Duodenal mucosa (tissue), 2 donors: ENCODE results near the gene DPP8.

Experiments
- H3K27ac ChIP-seq: one replicate; pipeline ENCODE4 v1.7.0; 2013; ENCODE audit warnings: low read depth, low read length
- H3K27me3 ChIP-seq, 2 donors: one replicate each; pipeline ENCODE4 v1.7.0; 2013; ENCODE audit warnings: low read length in 2 of 2, control low read depth in 1 of 2; ENCODE audit not compliant: insufficient read depth in 2 of 2, control insufficient read depth in 1 of 2
- H3K36me3 ChIP-seq, 2 donors: one replicate each; pipeline ENCODE4 v1.7.0; 2013; ENCODE audit warnings: low read length in 2 of 2, control low read depth in 1 of 2; ENCODE audit not compliant: insufficient read depth in 2 of 2, control insufficient read depth in 1 of 2
- H3K4me1 ChIP-seq, 2 donors: one replicate each; pipeline ENCODE4 v1.7.0; 2013; ENCODE audit warnings: low read length in 2 of 2, control low read depth in 1 of 2; ENCODE audit not compliant: insufficient read depth in 2 of 2, control insufficient read depth in 1 of 2
- H3K4me3 ChIP-seq, 2 donors: one replicate each; pipeline ENCODE4 v1.7.0; 2013; ENCODE audit warnings: low read length in 2 of 2, low read depth in 1 of 2
- H3K9ac ChIP-seq, 2 donors: one replicate each; pipeline ENCODE4 v1.7.0; 2013; ENCODE audit warnings: low read length in 2 of 2, low read depth in 1 of 2
- H3K9me3 ChIP-seq, 2 donors: one replicate each; pipeline ENCODE4 v1.7.0; 2013; ENCODE audit warnings: low read length in 2 of 2, control low read depth in 1 of 2; ENCODE audit not compliant: control insufficient read depth in 1 of 2

DPP8 gene

DNA sequence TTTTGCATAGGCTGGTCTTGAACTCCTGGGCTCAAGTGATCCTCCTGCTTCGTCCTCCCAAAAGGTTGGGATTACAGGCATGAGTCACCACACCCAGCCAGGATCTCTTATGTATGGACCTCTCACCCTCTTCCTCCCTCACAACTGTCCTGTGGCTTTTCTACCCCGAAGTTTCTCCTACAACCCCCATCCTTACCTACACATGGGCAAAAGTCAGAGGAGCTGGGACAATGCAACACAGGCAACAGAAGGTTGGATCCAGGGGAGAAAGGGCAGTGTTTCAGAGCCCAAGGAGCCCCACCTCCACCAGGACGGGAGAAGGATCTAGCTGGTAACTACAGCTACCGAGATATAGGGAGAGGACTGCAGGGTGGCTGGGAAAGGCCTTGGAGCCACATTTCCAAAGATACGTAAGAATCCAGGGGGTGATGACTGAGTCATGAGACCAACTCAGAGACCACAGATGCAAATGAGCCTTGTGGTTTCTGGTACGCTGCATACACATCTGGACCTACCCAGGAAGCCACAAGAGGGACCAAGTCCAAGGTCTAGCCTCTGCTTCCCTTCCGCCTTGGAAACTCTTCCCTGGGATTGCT lies 108.4 kb downstream of the DPP8 start:
- Histone ChIP-seq H3K27ac (no peak overlapping the region), H3K36me3 (no peaks in the 10 kb centered on the region)

GRCh38 chr15:65408324-65409035 lies 109.0 kb downstream of the DPP8 start:
- H3K4me3 ChIP-seq, result no peak overlapping the region
- no peaks in the 10 kb centered on the region for H3K9me3 ChIP-seq
- no peaks in the 10 kb centered on the region for H3K36me3 ChIP-seq
- H3K4me1 ChIP-seq, result no peaks in the 10 kb centered on the region
- H3K27ac ChIP-seq, result no peak overlapping the region
- H3K9ac ChIP-seq, result no peak overlapping the region
- H3K27me3 ChIP-seq, result peaks cover 0 to 9% of the 10 kb centered on the region in 2 donors

More for the DNA sequence above, 108.4 kb downstream of the DPP8 start:
- no peaks in the 10 kb centered on the region for H3K9me3 ChIP-seq
- H3K9ac ChIP-seq, result no peak overlapping the region
- no peak overlapping the region for H3K4me3 ChIP-seq
- no peaks in the 10 kb centered on the region for H3K4me1 ChIP-seq
- H3K27me3 ChIP-seq, result peaks cover 0 to 7% of the 10 kb centered on the region in 2 donors

- Histone ChIP-seq H3K27ac (no peak overlapping the region), H3K9me3 (no peaks in the 10 kb centered on the region), H3K9ac (no peak overlapping the region), H3K4me3 (no peak overlapping the region), H3K4me1 (no peaks in the 10 kb centered on the region), H3K27me3 (peaks cover 0 to 9% of the 10 kb centered on the region in 2 donors), H3K36me3 (no peaks in the 10 kb centered on the region)
Measured at GRCh38 chr15:65406424-65407000, 111.0 kb downstream of the DPP8 start.

DNA sequence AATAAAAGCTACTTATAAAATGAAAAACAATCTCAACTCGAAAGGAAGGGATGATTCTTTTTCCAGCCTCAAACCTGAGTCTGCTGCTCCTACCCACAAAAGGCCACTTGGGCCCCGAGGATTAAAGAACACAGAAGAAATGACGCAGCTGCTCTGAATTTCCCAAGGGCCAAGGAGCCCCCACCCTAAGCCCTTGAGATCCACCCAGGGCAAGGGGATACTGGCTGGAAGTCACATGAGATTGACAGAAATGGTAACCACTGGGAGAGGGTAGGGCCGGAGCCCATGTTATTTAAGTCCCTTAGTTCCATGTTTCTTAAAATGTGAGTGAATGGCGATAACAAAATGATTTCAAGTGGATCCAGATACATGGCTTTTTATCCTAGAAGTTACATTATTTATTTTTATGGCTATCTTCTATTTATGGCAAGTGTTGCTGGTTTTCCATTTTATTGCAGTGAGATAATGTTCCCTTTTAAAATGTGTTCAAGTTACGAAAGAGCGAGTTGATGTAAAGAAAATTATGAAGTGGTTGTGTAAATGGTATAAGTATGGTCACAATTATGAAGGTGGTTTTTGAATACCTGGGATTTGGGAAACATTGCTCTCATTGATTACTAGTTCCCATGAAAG lies 111.6 kb downstream of the DPP8 start:
- no peaks in the 10 kb centered on the region for H3K4me1 ChIP-seq
- no peak overlapping the region for H3K4me3 ChIP-seq
- peaks cover 0 to 9% of the 10 kb centered on the region in 2 donors for H3K27me3 ChIP-seq
- no peak overlapping the region for H3K9ac ChIP-seq
- no peaks in the 10 kb centered on the region for H3K36me3 ChIP-seq
- no peaks in the 10 kb centered on the region for H3K9me3 ChIP-seq
- no peak overlapping the region for H3K27ac ChIP-seq

DNA sequence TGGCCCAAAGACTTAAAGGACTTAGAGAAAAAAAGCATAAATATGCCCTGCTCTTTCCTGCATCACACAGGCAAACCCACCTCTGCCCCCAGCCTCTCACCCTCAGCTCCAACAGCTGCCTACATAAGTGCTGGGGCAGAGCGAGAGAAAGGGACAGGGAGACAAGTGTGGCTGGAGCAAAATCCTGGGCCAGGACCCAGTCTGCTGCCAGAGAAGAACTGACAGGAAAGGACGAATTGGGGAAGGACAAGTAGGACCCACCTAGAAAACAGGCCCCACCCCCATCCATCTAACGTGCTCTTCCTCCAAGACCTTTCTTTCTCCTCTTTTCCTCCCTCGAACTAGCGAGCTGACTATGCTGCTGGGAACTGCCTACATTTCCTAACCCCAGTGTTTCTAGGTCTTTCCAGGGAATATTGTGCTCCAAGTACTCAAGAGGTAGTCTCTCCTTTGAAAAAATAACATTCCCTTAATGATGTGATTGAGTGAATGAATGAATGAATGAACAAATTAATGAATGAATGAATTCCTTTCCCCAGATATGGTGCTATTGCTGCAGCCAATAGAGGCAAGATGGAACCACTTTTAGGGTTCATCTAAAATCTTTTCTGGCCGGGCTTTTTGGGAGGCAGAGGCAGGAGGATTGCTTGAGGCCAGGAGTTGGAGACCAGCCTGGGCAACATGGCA lies 113.2 kb downstream of the DPP8 start:
- Histone ChIP-seq H3K27ac (no peak overlapping the region), H3K9me3 (no peaks in the 10 kb centered on the region), H3K4me3 (no peak overlapping the region), H3K36me3 (no peaks in the 10 kb centered on the region), H3K27me3 (peaks cover 0 to 9% of the 10 kb centered on the region in 2 donors), H3K4me1 (no peaks in the 10 kb centered on the region), H3K9ac (no peak overlapping the region)

DNA sequence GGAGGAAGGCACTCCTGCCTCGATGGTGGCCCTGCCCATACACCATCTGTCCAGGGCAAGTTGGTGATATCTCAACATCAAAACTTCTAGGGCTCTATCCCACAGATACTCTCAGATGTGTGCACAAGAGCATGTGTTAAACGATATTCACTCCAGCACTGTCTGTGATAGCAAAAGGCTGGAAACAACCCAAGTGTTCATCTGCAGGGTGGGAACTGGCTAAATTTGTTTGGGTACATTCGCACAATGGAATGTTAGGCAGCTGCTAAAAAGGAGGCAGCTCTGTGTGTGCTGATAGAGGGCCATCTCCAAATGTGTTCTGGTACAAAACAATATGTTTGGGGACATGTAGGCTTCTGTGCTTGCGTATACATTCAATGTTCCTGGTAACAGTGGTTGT lies 114.5 kb downstream of the DPP8 start:
- H3K36me3 ChIP-seq, result no peaks in the 10 kb centered on the region
- H3K27me3 ChIP-seq, result peaks cover 0 to 5% of the 10 kb centered on the region in 2 donors
- no peak overlapping the region for H3K9ac ChIP-seq
- no peak overlapping the region for H3K27ac ChIP-seq
- H3K9me3 ChIP-seq, result no peaks in the 10 kb centered on the region
- H3K4me1 ChIP-seq, result no peaks in the 10 kb centered on the region
- no peak overlapping the region for H3K4me3 ChIP-seq

DNA sequence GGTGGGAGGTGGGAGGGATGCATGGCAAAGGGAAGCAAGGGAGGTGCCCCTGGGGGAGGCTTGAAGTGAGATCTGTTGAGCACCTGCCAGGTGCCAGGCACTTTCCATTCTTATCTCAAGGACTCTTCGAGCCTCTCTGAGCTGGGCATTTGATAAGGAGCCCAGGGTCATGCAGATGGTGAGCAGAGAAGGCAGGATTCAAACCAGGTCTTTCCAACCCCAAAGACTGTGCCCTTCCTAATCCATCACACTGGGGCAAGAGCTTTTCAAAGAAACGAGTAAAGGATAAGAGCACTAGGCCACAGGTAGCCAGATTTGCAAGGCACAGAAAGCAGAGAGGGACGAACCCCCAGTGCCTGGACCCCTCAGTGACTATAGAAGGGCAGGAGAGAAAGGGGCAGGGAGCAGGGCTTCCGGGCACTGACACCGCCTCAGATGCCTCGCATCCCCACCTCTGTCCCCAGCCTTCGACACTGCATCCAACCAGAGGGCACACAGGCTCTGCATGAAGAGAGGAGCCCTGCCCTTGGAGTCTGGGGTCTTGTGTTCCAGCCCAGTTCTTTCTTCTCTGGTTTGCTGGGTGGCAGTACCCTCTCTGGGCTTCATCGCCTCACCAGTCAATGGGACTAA lies 115.8 kb downstream of the DPP8 start:
- peaks cover 6 to 13% of the 10 kb centered on the region in 2 donors for H3K27me3 ChIP-seq
- no peak overlapping the region for H3K4me3 ChIP-seq
- H3K36me3 ChIP-seq, result no peaks in the 10 kb centered on the region
- H3K4me1 ChIP-seq, result no peaks in the 10 kb centered on the region
- H3K9me3 ChIP-seq, result no peaks in the 10 kb centered on the region
- H3K27ac ChIP-seq, result no peak overlapping the region
- H3K9ac ChIP-seq, result no peak overlapping the region

DNA sequence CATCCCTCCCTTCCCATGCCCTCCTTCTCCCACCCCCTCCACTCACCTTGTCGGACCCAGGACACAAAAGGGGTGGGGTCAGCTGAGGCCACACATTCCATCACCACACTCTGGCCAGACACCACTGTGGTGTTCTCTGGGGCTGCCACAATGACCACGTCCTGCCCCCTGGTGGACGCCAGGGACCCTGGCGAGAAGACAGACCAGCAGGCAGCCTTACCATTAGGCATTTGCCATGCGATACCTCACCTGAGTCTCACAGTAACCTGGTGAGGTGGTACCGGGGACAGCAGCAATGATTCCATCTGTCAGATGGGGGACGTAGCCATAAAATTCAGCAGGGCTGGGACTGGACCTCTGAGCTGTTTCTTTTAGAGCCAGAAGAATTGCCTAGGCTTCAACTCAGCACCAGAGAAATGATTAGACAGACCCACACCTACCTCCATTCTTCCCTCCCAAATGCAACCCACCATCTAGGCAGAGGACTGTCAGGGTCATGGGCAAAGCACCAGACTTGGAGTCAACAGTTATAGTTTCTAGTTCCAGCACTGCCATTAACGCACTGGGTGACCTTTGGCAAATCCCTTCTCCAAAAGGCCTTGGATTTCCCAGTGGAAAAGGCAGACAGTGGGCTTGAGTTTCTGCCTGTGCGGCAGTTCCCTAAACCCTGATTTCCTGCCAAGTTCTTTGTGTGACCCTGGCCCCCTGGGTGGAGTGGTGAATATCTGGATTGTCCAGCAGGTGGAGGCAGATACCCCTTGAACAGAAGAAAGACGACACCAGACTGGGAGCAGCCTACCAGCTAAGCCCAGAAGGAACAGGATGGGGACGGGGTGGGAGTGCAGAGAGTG lies 116.5 kb downstream of the DPP8 start:
- no peak overlapping the region for H3K27ac ChIP-seq
- no peaks in the 10 kb centered on the region for H3K36me3 ChIP-seq
- H3K4me3 ChIP-seq, result no peak overlapping the region
- H3K4me1 ChIP-seq, result no peaks in the 10 kb centered on the region
- peaks cover 12 to 18% of the 10 kb centered on the region in 2 donors for H3K27me3 ChIP-seq
- H3K9ac ChIP-seq, result no peak overlapping the region
- no peaks in the 10 kb centered on the region for H3K9me3 ChIP-seq

GRCh38 chr15:65399997-65400396 lies 117.5 kb downstream of the DPP8 start:
- Histone ChIP-seq H3K4me3 (no peak overlapping the region), H3K27ac (no peak overlapping the region), H3K27me3 (peaks cover 21 to 26% of the 10 kb centered on the region in 2 donors), H3K9me3 (no peaks in the 10 kb centered on the region), H3K9ac (no peak overlapping the region), H3K4me1 (no peaks in the 10 kb centered on the region), H3K36me3 (no peaks in the 10 kb centered on the region)
